IMR-90 (cell line): Measurements from ENCODE around the gene AQP9. TPM values are rescaled to one million over a fixed set of nuclear protein-coding genes. Genes with fewer than 3 reads are reported as not detected.

ENCODE experiments used
- ATAC-seq: fragments of 200-7000 bp; cut with Tn5 transposase; 2 replicates; pipeline ENCODE4 v1.9.1; 2020; ENCODE audit warnings: low read depth, mild to moderate bottlenecking, moderate library complexity
- BruUV-seq: library from RNA; stranded (reverse); fragments of 400-500 nt; replicated peaks from 2 replicates; lab custom pipeline; 2021; lab: Mats Ljungman, UMichigan
- CTCF ChIA-PET: fragments of 300-600 bp; formaldehyde crosslinking; extraction: SDS; loops from one replicate; lab custom pipeline; 2021; ENCODE audit warnings: antibody characterized with exemption; lab: Yijun Ruan, JAX
- POLR2A ChIA-PET: fragments of 300-600 bp; sonication (Branson Sonifier 250); formaldehyde crosslinking; loops from one replicate; lab custom pipeline; 2022; ENCODE audit warnings: antibody characterized with exemption; ENCODE audit not compliant: unreplicated experiment; lab: Charles Lee
- DNase-seq: peaks from one replicate; pipeline ENCODE4 v3.0.0; 2013
- H2AFZ ChIP-seq: replicated peaks from 2 replicates; pipeline ENCODE3; 2013; ENCODE audit warnings: low read length, mild to moderate bottlenecking; ENCODE audit not compliant: poor library complexity
- H2AK5ac ChIP-seq: 2 replicates; pipeline ENCODE4 v1.6.1; 2013; ENCODE audit warnings: low read depth, low read length, inconsistent platforms
- H2AK9ac ChIP-seq: replicated peaks from 2 replicates; pipeline ENCODE3; 2013; ENCODE audit warnings: mild to moderate bottlenecking, low read depth, low read length, moderate library complexity; ENCODE audit not compliant: poor library complexity
- H2BK120ac ChIP-seq: 2 replicates; pipeline ENCODE4 v1.6.1; 2013; ENCODE audit warnings: low read depth, low read length, inconsistent platforms
- H2BK15ac ChIP-seq: 3 replicates; pipeline ENCODE4 v1.6.1; 2013; ENCODE audit warnings: low read depth, low read length, inconsistent platforms
- H2BK20ac ChIP-seq: 2 replicates; pipeline ENCODE4 v1.6.1; 2013; ENCODE audit warnings: low read depth, mild to moderate bottlenecking, inconsistent platforms, low read length, moderate library complexity
- H2BK5ac ChIP-seq: 2 replicates; pipeline ENCODE4 v1.6.1; 2013; ENCODE audit warnings: mild to moderate bottlenecking, low read depth, low read length, inconsistent platforms; ENCODE audit not compliant: poor library complexity, severe bottlenecking
- H3K14ac ChIP-seq: replicated peaks from 2 replicates; pipeline ENCODE4 v1.6.1; 2013; ENCODE audit warnings: low read depth, low read length, inconsistent platforms
- H3K18ac ChIP-seq: 2 replicates; pipeline ENCODE4 v1.6.1; 2013; ENCODE audit warnings: low read depth, low read length, control low read depth
- H3K23ac ChIP-seq: 2 replicates; pipeline ENCODE4 v1.6.1; 2013; ENCODE audit warnings: low read depth, low read length, inconsistent platforms
- H3K27ac ChIP-seq: 2 replicates; pipeline ENCODE4 v1.5.1; 2013; ENCODE audit warnings: mild to moderate bottlenecking, control low read depth, low read length; ENCODE audit not compliant: insufficient read depth
- H3K27me3 ChIP-seq: 2 replicates; pipeline ENCODE4 v1.6.1; 2013; ENCODE audit warnings: low read length; ENCODE audit not compliant: control insufficient read depth, insufficient read depth
- H3K36me3 ChIP-seq: 2 replicates; pipeline ENCODE4 v1.6.1; 2013; ENCODE audit warnings: low read length, mixed read lengths; ENCODE audit not compliant: control insufficient read depth, insufficient read depth
- H3K4ac ChIP-seq: 2 replicates; pipeline ENCODE4 v1.6.1; 2013; ENCODE audit warnings: low read depth, low read length, inconsistent platforms
- H3K4me1 ChIP-seq: 2 replicates; pipeline ENCODE4 v1.6.1; 2013; ENCODE audit warnings: low read length, mixed read lengths; ENCODE audit not compliant: control insufficient read depth, insufficient read depth
- H3K4me2 ChIP-seq: 2 replicates; pipeline ENCODE4 v1.6.1; 2013; ENCODE audit warnings: low read depth, mild to moderate bottlenecking, control low read depth, low read length, moderate library complexity
- H3K4me3 ChIP-seq: 2 replicates; pipeline ENCODE4 v1.5.1; 2013; ENCODE audit warnings: low read depth, mild to moderate bottlenecking, control low read depth, low read length, moderate library complexity; ENCODE audit not compliant: insufficient read depth
- H3K56ac ChIP-seq: 2 replicates; pipeline ENCODE4 v1.6.1; 2013; ENCODE audit warnings: low read length, inconsistent platforms; ENCODE audit not compliant: insufficient read depth; ENCODE audit errors: extremely low read depth
- H3K79me1 ChIP-seq, 2 experiments: 2 replicates each; pipeline ENCODE4 v1.6.1; 2013; ENCODE audit warnings: low read length in 2 of 2, inconsistent platforms in 1 of 2, low read depth in 1 of 2
- H3K9ac ChIP-seq: 2 replicates; pipeline ENCODE4 v1.6.1; 2013; ENCODE audit warnings: low read depth, low read length, control low read depth
- H3K9me1 ChIP-seq: 2 replicates; pipeline ENCODE4 v1.6.1; 2013; ENCODE audit warnings: low read length, inconsistent platforms; ENCODE audit not compliant: insufficient read depth
- H3K9me3 ChIP-seq: 2 replicates; pipeline ENCODE4 v1.6.1; 2013; ENCODE audit warnings: low read length; ENCODE audit not compliant: control insufficient read depth, insufficient read depth
- H4K20me1 ChIP-seq: 2 replicates; pipeline ENCODE4 v1.6.1; 2013; ENCODE audit warnings: low read length, inconsistent platforms; ENCODE audit not compliant: insufficient read depth
- H4K5ac ChIP-seq: 2 replicates; pipeline ENCODE4 v1.6.1; 2013; ENCODE audit warnings: mild to moderate bottlenecking, low read depth, low read length, control low read depth
- H4K8ac ChIP-seq, 2 experiments: 2 replicates each; pipeline ENCODE4 v1.6.1; 2013; ENCODE audit warnings: low read depth in 2 of 2, low read length in 2 of 2, control low read depth in 1 of 2, inconsistent platforms in 1 of 2
- H4K91ac ChIP-seq: 2 replicates; pipeline ENCODE4 v1.6.1; 2013; ENCODE audit warnings: low read depth, low read length, inconsistent platforms; ENCODE audit not compliant: insufficient read depth
- CEBPB ChIP-seq: IDR thresholded peaks from 2 replicates; pipeline ENCODE4 v1.6.1; 2012; ENCODE audit warnings: low read depth, low read length, improper control_type of control experiment
- MXI1 ChIP-seq: IDR thresholded peaks from 2 replicates; pipeline ENCODE4 v1.6.1; 2012; ENCODE audit warnings: low read depth, mild to moderate bottlenecking, low read length, moderate library complexity, borderline replicate concordance
- NFE2L2 ChIP-seq: fragments of 150-350 bp; IDR thresholded peaks from 2 replicates; pipeline ENCODE4 v1.6.1; 2016; ENCODE audit warnings: low read depth, mild to moderate bottlenecking, low read length
- RFX5 ChIP-seq: IDR thresholded peaks from 2 replicates; pipeline ENCODE4 v1.8.0; 2012; ENCODE audit warnings: low read depth, mild to moderate bottlenecking, low read length, moderate library complexity
- WGBS, 2 experiments: methylation state at CpG; one replicate each; pipeline versions ENCODE4 v1.1.5 to v1.1.7; 2013; ENCODE audit warnings: missing lambda C conversion rate in 2 of 2; ENCODE audit not compliant: insufficient read length in 1 of 2; ENCODE audit errors: extremely low coverage in 2 of 2; 5-methylcytosine and 5-hydroxymethylcytosine counted together
- dilution Hi-C: fragments of 300-500 bp; cut with HindIII; formaldehyde crosslinking; loops from one replicate; pipeline ENCODE4 v1.14.3; 2018; ENCODE audit warnings: low sequenced_read_pairs; ENCODE audit not compliant: unreplicated experiment
- in situ Hi-C: fragments of 300-500 bp; cut with MboI; formaldehyde crosslinking; loops from 3 replicates; pipeline ENCODE4 v1.14.3; 2019; ENCODE audit warnings: low sequenced_read_pairs, inconsistent platforms, mixed read lengths
- intact Hi-C: fragments of 100-400 bp; cut with micrococcal nuclease; formaldehyde crosslinking; loops from 2 replicates; pipeline ENCODE4 v1.10.0; 2022
- polyA plus RNA-seq, 3 experiments: library from polyadenylated mRNA; depleted of rRNA; stranded (reverse); fragments of >200 nt; gene quantifications; 2 replicates each; pipeline ENCODE4 v1.2.3, GENCODE V29; 2012; ENCODE audit warnings: low replicate concordance in 1 of 3
- total RNA-seq: library from RNA; depleted of rRNA; stranded (reverse); fragments of >200 nt; gene quantifications from 2 replicates; pipeline ENCODE4 v1.2.3, GENCODE V29; 2012
- TF ChIP-seq, protein P1 (sequence below): fragments of 150-350 bp; IDR thresholded peaks from 2 replicates; pipeline ENCODE4 v1.6.1; 2016; ENCODE audit warnings: low read depth, mild to moderate bottlenecking, low read length, moderate library complexity, borderline replicate concordance

AQP9 gene
- total and polyA plus RNA-seq, 2 of the 4 experiments (the other 2 are of a cell fraction): not detected

GRCh38 chr15:58223432-58223831 is 85.3 kb downstream of the AQP9 start:
- Histone ChIP-seq H2BK120ac (no peak overlapping the region), H3K4me1 (peaks cover 9% of the 10 kb centered on the region), H3K9me3 (no peaks in the 10 kb centered on the region; the same call in 1 of the 2 replicates), H3K27ac (no peak overlapping the region), H4K91ac (no peak overlapping the region), H2BK15ac (no peak overlapping the region), H3K9ac (no peak overlapping the region), H2AK9ac (no peak overlapping the region), H3K23ac (no peak overlapping the region), H3K18ac (no peak overlapping the region), H2AFZ (no peak overlapping the region), H3K14ac (no peak overlapping the region), H3K9me1 (no peaks in the 10 kb centered on the region), H3K4ac (no peak overlapping the region), H2BK5ac (no peak overlapping the region), H4K5ac (no peak overlapping the region), H3K27me3 (no peaks in the 10 kb centered on the region), H3K4me3 (no peak overlapping the region), H3K4me2 (no peak overlapping the region), H2AK5ac (no peak overlapping the region), H4K8ac (no peak overlapping the region), H4K20me1 (no peaks in the 10 kb centered on the region), H3K79me1 (peaks cover 0 to 5% of the 10 kb centered on the region in 2 experiments; a peak in 1 of 4 replicates), H3K36me3 (no peaks in the 10 kb centered on the region), H2BK20ac (no peak overlapping the region), H3K56ac (no peak overlapping the region)
- no peak for DNase-seq
- TF ChIP-seq CEBPB (peak; percentile 52), RFX5 (no peak), MXI1 (no peak), NFE2L2 (no peak)
- TF ChIP-seq, protein P1, sequence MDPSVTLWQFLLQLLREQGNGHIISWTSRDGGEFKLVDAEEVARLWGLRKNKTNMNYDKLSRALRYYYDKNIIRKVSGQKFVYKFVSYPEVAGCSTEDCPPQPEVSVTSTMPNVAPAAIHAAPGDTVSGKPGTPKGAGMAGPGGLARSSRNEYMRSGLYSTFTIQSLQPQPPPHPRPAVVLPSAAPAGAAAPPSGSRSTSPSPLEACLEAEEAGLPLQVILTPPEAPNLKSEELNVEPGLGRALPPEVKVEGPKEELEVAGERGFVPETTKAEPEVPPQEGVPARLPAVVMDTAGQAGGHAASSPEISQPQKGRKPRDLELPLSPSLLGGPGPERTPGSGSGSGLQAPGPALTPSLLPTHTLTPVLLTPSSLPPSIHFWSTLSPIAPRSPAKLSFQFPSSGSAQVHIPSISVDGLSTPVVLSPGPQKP: no peak
- intact Hi-C loops: loop anchor here (10.0 kb wide), 1 partner anchor 631 kb away; no protein-coding TSS in a partner anchor
- ChIA-PET CTCF (interaction anchor here (1.0 to 1.1 kb wide), 2 partner anchors 11 to 533 kb away, joined by 3 to 4 read pairs; no protein-coding TSS in a partner anchor), POLR2A (no interaction called here)
- no CpG with 5 or more reads among the region's 3 CpGs for WGBS, 2 experiments
- dilution Hi-C loops: no loop called here
- no TSS peak for BruUV-seq
- in situ Hi-C loops: loop anchor here (25.0 kb wide), 1 partner anchor 1264 kb away; no protein-coding TSS in a partner anchor
- ATAC-seq: no peak
